GM19351 (cell line): ENCODE data around the gene NCKAP5.

Experiments
- ATAC-seq: cut with Tn5 transposase; IDR thresholded peaks from one replicate; pipeline ENCODE4 v1.9.1; 2021; ENCODE audit warnings: mild to moderate bottlenecking, moderate library complexity; ENCODE audit not compliant: unreplicated experiment

NCKAP5 gene

GRCh38 chr2:132790207-132790785 is 778.0 kb downstream of the NCKAP5 start:
- ATAC-seq = no peak

- no peak for ATAC-seq
Measured at GRCh38 chr2:132789066-132789465, 779.2 kb downstream of the NCKAP5 start.

GRCh38 chr2:132788310-132788838 is 779.9 kb downstream of the NCKAP5 start:
- no peak for ATAC-seq

GRCh38 chr2:132783883-132784282 is 784.4 kb downstream of the NCKAP5 start:
- no peak for ATAC-seq

GRCh38 chr2:132782176-132782783 is 786.0 kb downstream of the NCKAP5 start:
- no peak for ATAC-seq

GRCh38 chr2:132780651-132781050 is 787.6 kb downstream of the NCKAP5 start:
- no peak for ATAC-seq

GRCh38 chr2:132779206-132779721 is 789.0 kb downstream of the NCKAP5 start:
- no peak for ATAC-seq

- ATAC-seq = no peak
Measured at GRCh38 chr2:132776287-132776686, 792.0 kb downstream of the NCKAP5 start.

GRCh38 chr2:132774189-132774588 is 794.1 kb downstream of the NCKAP5 start:
- no peak for ATAC-seq

GRCh38 chr2:132773331-132773730 is 794.9 kb downstream of the NCKAP5 start:
- peak; percentile 71 for ATAC-seq

- no peak for ATAC-seq
Measured at GRCh38 chr2:132772340-132772739, 795.9 kb downstream of the NCKAP5 start.

- ATAC-seq = no peak
Measured at GRCh38 chr2:132766573-132766972, 801.7 kb downstream of the NCKAP5 start.

- no peak for ATAC-seq
Measured at GRCh38 chr2:132761437-132761836, 806.8 kb downstream of the NCKAP5 start.

GRCh38 chr2:132760971-132761370 is 807.3 kb downstream of the NCKAP5 start:
- no peak for ATAC-seq

- ATAC-seq = peak; percentile 78
Measured at GRCh38 chr2:132760405-132760804, 807.9 kb downstream of the NCKAP5 start.

GRCh38 chr2:132758995-132759394 is 809.3 kb downstream of the NCKAP5 start:
- no peak for ATAC-seq

GRCh38 chr2:132757676-132758075 is 810.6 kb downstream of the NCKAP5 start:
- no peak for ATAC-seq

- ATAC-seq = no peak
Measured at GRCh38 chr2:132757002-132757589, 811.2 kb downstream of the NCKAP5 start.

GRCh38 chr2:132754867-132755472 is 813.3 kb downstream of the NCKAP5 start:
- peak; percentile 40 for ATAC-seq

GRCh38 chr2:132754392-132754791 is 813.9 kb downstream of the NCKAP5 start:
- ATAC-seq = no peak

- ATAC-seq = no peak
Measured at GRCh38 chr2:132752421-132753206, 815.6 kb downstream of the NCKAP5 start.
